ENCODE results near the gene SWI5. TPM values are rescaled to one million over a fixed set of nuclear protein-coding genes. Genes with fewer than 3 reads are reported as not detected.
"Not testable (repeated sequence)": the region's sequence is repeated elsewhere in the genome, so short reads cannot be mapped to it uniquely, and the experiment has no call there.

Gene SWI5
- total RNA-seq, 4 donors from 2014 or later, result 18.3 to 27.2 (median 23.5) TPM

GRCh38 chr9:128276574-128277270, 646 bp downstream of the SWI5 start:
- Histone ChIP-seq H3K4me3 (peak overlapping the region; percentile 75 to 94 (median 84)), H3K27ac (peak overlapping the region; percentile 77 to 94 (median 83)), H3K36me3 (peaks cover 0 to 16% (median 0%) of the 10 kb centered on the region in 3 donors), H3K9me3 (no peaks in the 10 kb centered on the region), H3K4me1 (peaks cover 0 to 26% (median 5%) of the 10 kb centered on the region in 4 donors), H3K27me3 (no peaks in the 10 kb centered on the region)
- TF ChIP-seq POLR2A (IDR thresholded peaks at IDR 0.05), result no peak
- peak in 1 of 3 donors; percentile 56 for DNase-seq

DNA sequence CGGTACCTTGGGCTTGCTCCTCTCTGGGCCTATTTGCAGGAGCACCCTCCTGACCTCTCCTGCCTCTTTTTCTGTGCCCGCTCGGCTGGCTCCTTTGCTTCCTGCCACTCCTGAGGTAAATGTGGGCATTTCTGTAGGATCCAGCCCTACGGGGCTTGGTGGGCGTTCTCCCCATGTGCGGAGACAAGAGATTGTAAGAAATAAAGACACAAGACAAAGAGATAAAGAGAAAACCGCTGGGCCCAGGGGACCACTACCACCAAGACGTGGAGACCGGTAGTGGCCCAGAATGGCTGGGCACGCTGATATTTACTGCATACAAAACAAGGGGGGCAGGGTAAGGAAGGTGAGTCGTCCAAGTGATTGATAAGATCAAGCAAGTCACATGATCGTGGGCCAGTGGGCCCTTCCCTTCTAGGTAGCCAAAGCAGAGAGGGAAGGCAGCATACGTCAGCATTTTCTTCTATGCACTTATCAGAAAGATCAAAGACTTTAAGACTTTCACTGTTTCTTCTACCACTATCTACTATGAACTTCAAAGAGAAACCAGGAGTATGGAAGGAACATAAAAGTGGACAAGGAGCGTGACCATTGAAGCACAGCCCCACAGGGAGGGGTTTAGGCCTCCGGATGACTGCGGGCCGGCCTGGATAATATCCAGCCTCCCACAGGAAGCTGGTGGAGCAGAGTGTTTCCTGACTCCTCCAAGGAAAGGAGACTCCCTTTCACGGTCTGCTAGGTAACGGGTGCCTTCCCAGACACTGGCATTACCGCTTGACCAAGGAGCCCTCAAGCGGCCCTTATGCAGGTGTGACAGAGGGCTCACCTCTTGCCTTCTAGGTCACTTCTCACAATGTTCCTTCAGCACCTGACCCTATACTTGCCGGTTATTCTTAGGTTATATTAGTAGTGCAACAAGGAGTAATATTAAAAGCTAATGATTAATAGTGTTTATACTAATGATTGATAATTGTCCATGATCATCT, 3.3 kb downstream of the SWI5 start:
- H3K36me3 ChIP-seq, H3K9me3 ChIP-seq, DNase-seq, H3K27me3 ChIP-seq, H3K4me3 ChIP-seq: not testable (repeated sequence)
- Histone ChIP-seq H3K27ac (peak overlapping the region in 1 of 4 donors; percentile 8), H3K4me1 (peaks cover 0 to 20% (median 5%) of the 10 kb centered on the region in 4 donors)

- peaks cover 0 to 13% (median 3%) of the 10 kb centered on the region in 4 donors for H3K4me1 ChIP-seq
- no peak overlapping the region for H3K4me3 ChIP-seq
- TF ChIP-seq POLR2A (IDR thresholded peaks at IDR 0.05), result no peak
- TF ChIP-seq, protein P1, sequence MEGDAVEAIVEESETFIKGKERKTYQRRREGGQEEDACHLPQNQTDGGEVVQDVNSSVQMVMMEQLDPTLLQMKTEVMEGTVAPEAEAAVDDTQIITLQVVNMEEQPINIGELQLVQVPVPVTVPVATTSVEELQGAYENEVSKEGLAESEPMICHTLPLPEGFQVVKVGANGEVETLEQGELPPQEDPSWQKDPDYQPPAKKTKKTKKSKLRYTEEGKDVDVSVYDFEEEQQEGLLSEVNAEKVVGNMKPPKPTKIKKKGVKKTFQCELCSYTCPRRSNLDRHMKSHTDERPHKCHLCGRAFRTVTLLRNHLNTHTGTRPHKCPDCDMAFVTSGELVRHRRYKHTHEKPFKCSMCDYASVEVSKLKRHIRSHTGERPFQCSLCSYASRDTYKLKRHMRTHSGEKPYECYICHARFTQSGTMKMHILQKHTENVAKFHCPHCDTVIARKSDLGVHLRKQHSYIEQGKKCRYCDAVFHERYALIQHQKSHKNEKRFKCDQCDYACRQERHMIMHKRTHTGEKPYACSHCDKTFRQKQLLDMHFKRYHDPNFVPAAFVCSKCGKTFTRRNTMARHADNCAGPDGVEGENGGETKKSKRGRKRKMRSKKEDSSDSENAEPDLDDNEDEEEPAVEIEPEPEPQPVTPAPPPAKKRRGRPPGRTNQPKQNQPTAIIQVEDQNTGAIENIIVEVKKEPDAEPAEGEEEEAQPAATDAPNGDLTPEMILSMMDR (IDR thresholded peaks at IDR 0.05), result no peak
These were observed 4.1 kb downstream of the SWI5 start for GRCh38 chr9:128280084-128280622.

GRCh38 chr9:128282500-128282899, 6.4 kb downstream of the SWI5 start:
- no peak overlapping the region for H3K4me3 ChIP-seq
- no peaks in the 10 kb centered on the region for H3K9me3 ChIP-seq
- TF ChIP-seq, protein P1 (IDR thresholded peaks at IDR 0.05), result no peak
- no peak for TF ChIP-seq POLR2A (IDR thresholded peaks at IDR 0.05)

More at GRCh38 chr9:128280084-128280622, 4.1 kb downstream of the SWI5 start:
- no peaks in the 10 kb centered on the region for H3K36me3 ChIP-seq
- H3K27me3 ChIP-seq, result no peaks in the 10 kb centered on the region
- DNase-seq, result no peak
- H3K27ac ChIP-seq, result no peak overlapping the region
- H3K9me3 ChIP-seq, result no peaks in the 10 kb centered on the region

GRCh38 chr9:128285033-128285784, 9.1 kb downstream of the SWI5 start:
- H3K27ac ChIP-seq, result no peak overlapping the region
- no peaks in the 10 kb centered on the region for H3K27me3 ChIP-seq
- peaks cover 0 to 26% (median 0%) of the 10 kb centered on the region in 3 donors for H3K36me3 ChIP-seq
- H3K9me3 ChIP-seq, result no peaks in the 10 kb centered on the region
- no peaks in the 10 kb centered on the region for H3K4me1 ChIP-seq
- no peak for DNase-seq
- no peak overlapping the region for H3K4me3 ChIP-seq
- TF ChIP-seq POLR2A (IDR thresholded peaks at IDR 0.05), result no peak
- TF ChIP-seq, protein P1 (IDR thresholded peaks at IDR 0.05), result no peak

More at GRCh38 chr9:128282500-128282899, 6.4 kb downstream of the SWI5 start:
- no peak for DNase-seq
- H3K27ac ChIP-seq, result no peak overlapping the region
- H3K36me3 ChIP-seq, result peaks cover 0 to 9% (median 0%) of the 10 kb centered on the region in 3 donors
- no peaks in the 10 kb centered on the region for H3K27me3 ChIP-seq
- peaks cover 0 to 2% (median 0%) of the 10 kb centered on the region in 4 donors for H3K4me1 ChIP-seq

GRCh38 chr9:128286440-128286839, 10.4 kb downstream of the SWI5 start:
- Histone ChIP-seq H3K36me3 (peaks cover 0 to 26% (median 0%) of the 10 kb centered on the region in 3 donors), H3K4me3 (no peak overlapping the region), H3K27me3 (no peaks in the 10 kb centered on the region), H3K27ac (no peak overlapping the region), H3K4me1 (no peaks in the 10 kb centered on the region), H3K9me3 (no peaks in the 10 kb centered on the region)
- TF ChIP-seq, protein P1 (IDR thresholded peaks at IDR 0.05), result no peak
- TF ChIP-seq POLR2A (IDR thresholded peaks at IDR 0.05), result no peak
- no peak for DNase-seq

All from Peyer's patch (tissue), 4 donors.